Gastrocnemius medialis (tissue), 4 donors: ENCODE data around the gene CELSR1. TPM values are rescaled to one million over a fixed set of nuclear protein-coding genes. Genes with fewer than 3 reads are reported as not detected.

Source experiments
- ATAC-seq, 2 donors: fragments of 150-250 bp; one replicate each; pipeline ENCODE4 v1.9.1; 2016
- DNase-seq, 2 donors: peaks; one replicate each; pipeline ENCODE4 v3.0.0-alpha.2; 2019
- H3K27ac ChIP-seq, 4 donors: fragments of 200-600 bp; sonication (generic); 1 replicate in 1 of 4; 2 replicates in 3 of 4; pipeline ENCODE4 v1.5.1; 2016 to 2018; ENCODE audit warnings: mild to moderate bottlenecking in 2 of 4, moderate library complexity in 1 of 4
- H3K27me3 ChIP-seq, 3 donors: fragments of 200-600 bp; sonication (generic) in 2 of 3; 1 replicate in 1 of 3; 2 replicates in 2 of 3; pipeline versions ENCODE4 v1.5.1 to v1.6.0; 2016 to 2019; ENCODE audit warnings: mild to moderate bottlenecking in 1 of 3, moderate library complexity in 1 of 3
- H3K36me3 ChIP-seq, 2 donors: fragments of 200-600 bp; sonication (generic) in 1 of 2; one replicate each; pipeline ENCODE4 v1.5.1; 2017 to 2018
- H3K4me1 ChIP-seq, 2 donors: fragments of 200-600 bp; sonication (generic) in 1 of 2; one replicate each; pipeline ENCODE4 v1.5.1; 2016 to 2017; ENCODE audit warnings: mild to moderate bottlenecking in 2 of 2
- H3K4me3 ChIP-seq, 4 donors: fragments of 200-600 bp; sonication (generic) in 3 of 4; 1 replicate in 1 of 4; 2 replicates in 3 of 4; pipeline ENCODE4 v1.5.1; 2016 to 2019; ENCODE audit warnings: mild to moderate bottlenecking in 2 of 4
- H3K9me3 ChIP-seq, 3 donors: fragments of 200-600 bp; sonication (generic) in 2 of 3; 1 replicate in 1 of 3; 2 replicates in 2 of 3; pipeline ENCODE4 v1.5.1; 2016 to 2019
- CTCF ChIP-seq, 5 experiments: fragments of 450-650 bp in 3 of 5; fragments of 200-600 bp in 2 of 5; sonication (generic) in 2 of 5; IDR thresholded peaks in 4 of 5; conservative IDR thresholded peaks in 1 of 5; 1 replicate in 4 of 5; 2 replicates in 1 of 5; pipeline ENCODE4 v1.5.1; 2016 to 2019; ENCODE audit warnings: antibody characterized with exemption in 5 of 5, mild to moderate bottlenecking in 3 of 5, moderate library complexity in 3 of 5
- POLR2A ChIP-seq, 2 donors: fragments of 450-650 bp; IDR thresholded peaks; one replicate each; pipeline ENCODE4 v1.6.1; 2017; ENCODE audit warnings: antibody characterized with exemption in 2 of 2, mild to moderate bottlenecking in 2 of 2, moderate library complexity in 2 of 2
- in situ Hi-C, 4 donors: fragments of 200-750 bp; cut with MboI; loops; one replicate each; pipeline versions ENCODE4 v1.15.0 to v1.8.0; 2017; ENCODE audit warnings: low sequenced_read_pairs in 4 of 4
- intact Hi-C: fragments of 100-400 bp; cut with DNase I; formaldehyde crosslinking; loops from one replicate; pipeline ENCODE4 v1.15.1; 2023; ENCODE audit warnings: low total_unique reads
- total RNA-seq, 4 donors: library from RNA; depleted of rRNA; stranded (reverse); fragments of >200 nt; gene quantifications; one replicate each; pipeline versions ENCODE4 v1.1.0 to v1.2.3, GENCODE V29; 2016

Gene CELSR1
- total RNA-seq, 4 donors from 2014 or later: 0.10 to 1.5 (median 0.87) TPM

- H3K9me3 ChIP-seq: no peaks in the 10 kb centered on the region
- H3K27ac ChIP-seq: peak overlapping the region; percentile 77 to 89 (median 81)
- TF ChIP-seq CTCF (IDR thresholded peaks at IDR 0.05 in 4 of 5, conservative IDR thresholded peaks at IDR 0.05 in 1 of 5) (no peak), POLR2A (IDR thresholded peaks at IDR 0.05) (no peak)
- ATAC-seq: peak in 1 of 2 donors; percentile 19
- peak in 1 of 2 donors; percentile 34 for DNase-seq
- intact Hi-C loops (loop anchor here (2.0 to 5.0 kb wide), 4 partner anchors 58 to 159 kb away; partner anchors contain the start of gene CERK), in situ Hi-C loops (no loop called here)
- peak overlapping the region; percentile 76 to 89 (median 80) for H3K4me3 ChIP-seq
- peaks cover 48 to 58% of the 10 kb centered on the region in 2 donors for H3K4me1 ChIP-seq
- no peaks in the 10 kb centered on the region for H3K36me3 ChIP-seq
- no peaks in the 10 kb centered on the region for H3K27me3 ChIP-seq
These were observed 40.9 kb upstream of the CELSR1 start for GRCh38 chr22:46578251-46578823.

- peak overlapping the region; percentile 76 to 89 (median 80) for H3K4me3 ChIP-seq
- intact Hi-C loops: loop anchor here (2.0 to 5.0 kb wide), 4 partner anchors 59 to 160 kb away; partner anchors contain the start of gene CERK
These were observed 40.2 kb upstream of the CELSR1 start for GRCh38 chr22:46577368-46578249.

DNA sequence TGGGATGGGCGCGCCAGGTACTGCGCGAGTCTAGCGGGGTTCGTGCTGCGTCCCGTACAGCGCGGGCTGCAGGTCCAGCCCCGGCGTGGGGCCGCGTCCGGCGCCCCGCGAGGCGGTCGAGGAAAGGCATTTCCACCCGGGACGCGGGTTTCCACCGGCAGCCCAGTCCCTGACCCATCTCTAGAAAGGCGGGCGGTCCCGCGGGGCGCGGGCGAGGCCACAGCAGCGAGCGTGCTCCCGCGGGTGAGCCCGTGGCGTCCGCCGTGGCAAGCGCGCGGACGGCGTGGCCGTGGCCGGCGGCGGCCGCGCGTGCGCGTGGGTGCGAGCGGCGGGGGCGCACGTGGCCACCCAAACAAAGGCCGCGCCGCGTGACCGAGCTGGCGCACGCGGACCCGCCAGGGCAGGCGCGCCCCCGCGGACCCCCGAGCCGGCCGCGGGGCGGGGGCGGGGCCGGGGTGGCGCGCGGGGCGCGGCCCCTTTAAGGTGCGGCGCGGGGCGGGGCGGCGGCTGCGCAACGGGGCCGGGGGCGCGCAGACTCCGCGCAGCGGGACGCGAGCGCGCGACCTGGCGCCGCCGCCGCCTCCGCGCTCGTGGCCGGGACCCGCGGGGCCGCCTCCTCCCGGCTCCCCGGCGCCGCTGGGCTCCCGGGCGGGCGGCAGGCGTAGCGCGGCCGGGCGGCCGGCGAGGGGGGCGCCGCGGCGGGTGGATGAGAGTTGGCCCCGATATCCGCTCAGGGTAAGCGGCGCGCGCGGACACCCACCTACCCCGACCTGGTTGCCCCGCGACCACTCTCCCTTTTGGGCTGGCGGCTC is 39.3 kb upstream of the CELSR1 start:
- H3K36me3 ChIP-seq: no peaks in the 10 kb centered on the region
- ATAC-seq (peak; percentile 47 to 55), DNase-seq (peak in 1 of 2 donors; percentile 26)
- peak overlapping the region; percentile 76 to 89 (median 80) for H3K4me3 ChIP-seq
- H3K27ac ChIP-seq: peak overlapping the region; percentile 77 to 89 (median 81)
- TF ChIP-seq POLR2A (IDR thresholded peaks at IDR 0.05): peak in 1 of 2 donors; percentile 51
- no peak for TF ChIP-seq CTCF (IDR thresholded peaks at IDR 0.05 in 4 of 5, conservative IDR thresholded peaks at IDR 0.05 in 1 of 5)
- in situ Hi-C loops (no loop called here), intact Hi-C loops (loop anchor here (5.0 kb wide), 2 partner anchors 101 to 161 kb away; partner anchors contain the start of gene CERK)
- peaks cover 43 to 48% of the 10 kb centered on the region in 2 donors for H3K4me1 ChIP-seq
- no peaks in the 10 kb centered on the region for H3K27me3 ChIP-seq
- H3K9me3 ChIP-seq: peaks cover 0 to 4% (median 0%) of the 10 kb centered on the region in 3 donors

More at GRCh38 chr22:46577368-46578249, 40.2 kb upstream of the CELSR1 start:
- in situ Hi-C loops: no loop called here
- peaks cover 48 to 51% of the 10 kb centered on the region in 2 donors for H3K4me1 ChIP-seq
- peak overlapping the region; percentile 77 to 89 (median 81) for H3K27ac ChIP-seq
- DNase-seq: peak in 1 of 2 donors; percentile 26
- H3K27me3 ChIP-seq: no peaks in the 10 kb centered on the region
- H3K36me3 ChIP-seq: no peaks in the 10 kb centered on the region
- TF ChIP-seq CTCF (IDR thresholded peaks at IDR 0.05 in 4 of 5, conservative IDR thresholded peaks at IDR 0.05 in 1 of 5) (no peak), POLR2A (IDR thresholded peaks at IDR 0.05) (no peak)
- no peaks in the 10 kb centered on the region for H3K9me3 ChIP-seq
- ATAC-seq: peak in 1 of 2 donors; percentile 15

DNA sequence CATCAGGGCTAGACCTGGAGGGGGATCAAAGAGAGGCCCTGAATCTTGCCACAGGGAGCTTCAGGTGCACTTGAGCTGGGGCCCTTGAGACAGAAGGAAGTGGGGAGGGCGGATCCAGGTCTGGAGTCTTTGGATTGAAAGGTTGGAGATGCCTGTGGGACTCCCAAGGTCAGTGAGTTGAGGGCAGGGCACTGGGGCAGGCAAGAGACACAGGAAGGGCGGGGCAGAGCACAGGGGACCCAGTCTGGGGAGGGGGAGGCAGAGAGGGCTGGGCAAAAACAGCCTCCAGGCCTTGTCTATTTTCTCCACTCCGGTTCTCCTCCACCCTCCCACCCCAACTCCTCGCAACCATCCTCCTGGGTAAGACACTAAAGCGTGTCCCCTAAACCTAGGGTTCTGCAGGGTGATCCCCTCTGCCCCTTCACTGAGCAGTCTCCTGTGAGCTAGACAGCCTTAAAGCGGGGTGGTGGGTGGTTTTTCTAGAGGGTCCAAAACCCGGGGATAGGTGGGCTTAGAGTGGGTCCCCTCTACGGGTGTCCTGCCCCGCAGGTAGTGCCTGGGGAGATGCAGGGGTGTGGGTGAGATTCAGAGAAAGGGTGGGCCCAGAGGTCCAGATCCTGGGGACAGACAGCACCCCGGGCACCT is 38.6 kb upstream of the CELSR1 start:
- Histone ChIP-seq H3K36me3 (no peaks in the 10 kb centered on the region), H3K27ac (peak overlapping the region; percentile 55 to 69 (median 60)), H3K4me1 (peaks cover 35 to 41% of the 10 kb centered on the region in 2 donors), H3K9me3 (peaks cover 0 to 4% (median 0%) of the 10 kb centered on the region in 3 donors), H3K27me3 (no peaks in the 10 kb centered on the region), H3K4me3 (peak overlapping the region; percentile 43 to 54 (median 54))
- ATAC-seq (no peak), DNase-seq (peak in 1 of 2 donors; percentile 9)
- in situ Hi-C loops: no loop called here
- intact Hi-C loops: loop anchor here (5.0 kb wide), 2 partner anchors 101 to 161 kb away; partner anchors contain the start of gene CERK
- TF ChIP-seq POLR2A (IDR thresholded peaks at IDR 0.05) (no peak), CTCF (IDR thresholded peaks at IDR 0.05 in 4 of 5, conservative IDR thresholded peaks at IDR 0.05 in 1 of 5) (no peak)
